Stimulated activated naive CD4-positive, alpha-beta T cell treated with Interleukin-2 at 50 U/mL for 16 hours (primary cell): Measurements from ENCODE around the gene CTSL.
"Not testable (repeated sequence)": the region's sequence is repeated elsewhere in the genome, so short reads cannot be mapped to it uniquely, and the experiment has no call there.

Experiments
- DNase-seq: peaks from one replicate; lab custom pipeline; 2025; lab: John Stamatoyannopoulos, UW

CTSL gene

GRCh38 chr9:87759980-87760379, 34.1 kb downstream of the CTSL start:
- DNase-seq = not testable (repeated sequence)

DNA sequence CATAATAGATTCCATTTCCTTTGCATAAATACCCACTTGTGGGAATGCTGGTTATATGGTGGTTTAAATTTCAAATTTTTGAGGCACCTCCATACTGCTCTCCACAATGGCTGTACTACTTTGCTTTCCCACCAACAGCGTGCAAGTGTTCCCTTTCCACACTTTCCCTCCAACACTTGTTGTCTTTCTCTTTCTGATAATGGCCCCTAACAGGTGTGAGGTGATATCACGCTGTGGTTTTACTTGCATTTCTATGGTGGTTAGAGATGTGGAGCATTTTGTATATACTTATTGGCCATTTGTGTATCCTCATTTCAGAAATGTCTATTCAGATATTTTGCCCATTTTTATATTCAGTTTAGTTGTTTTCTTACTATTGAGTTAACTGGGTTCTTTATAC, 34.6 kb downstream of the CTSL start:
- no peak for DNase-seq

- DNase-seq = no peak
Observed at GRCh38 chr9:87763286-87763685, 37.4 kb downstream of the CTSL start.

- no peak for DNase-seq
Observed at GRCh38 chr9:87765521-87765920, 39.6 kb downstream of the CTSL start.

DNA sequence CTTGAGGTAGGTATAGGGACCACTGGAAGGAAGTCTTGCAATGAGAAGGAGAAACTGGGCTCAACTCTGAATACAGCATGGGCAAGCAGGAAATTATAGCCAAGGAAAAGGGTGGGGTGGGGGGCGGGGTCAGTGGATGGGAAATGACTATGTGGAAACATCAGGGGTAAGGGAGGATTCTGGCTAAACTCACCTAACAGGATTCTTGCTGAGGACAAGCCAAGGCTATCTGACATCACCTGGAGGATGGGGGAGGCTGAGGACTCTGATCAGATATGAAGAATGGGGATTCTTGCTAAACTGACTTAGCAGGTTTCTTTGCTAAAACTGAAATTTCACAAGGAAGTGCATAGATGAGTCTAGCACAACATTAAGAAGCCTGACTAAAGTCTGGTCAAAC, 40.8 kb downstream of the CTSL start:
- no peak for DNase-seq

DNA sequence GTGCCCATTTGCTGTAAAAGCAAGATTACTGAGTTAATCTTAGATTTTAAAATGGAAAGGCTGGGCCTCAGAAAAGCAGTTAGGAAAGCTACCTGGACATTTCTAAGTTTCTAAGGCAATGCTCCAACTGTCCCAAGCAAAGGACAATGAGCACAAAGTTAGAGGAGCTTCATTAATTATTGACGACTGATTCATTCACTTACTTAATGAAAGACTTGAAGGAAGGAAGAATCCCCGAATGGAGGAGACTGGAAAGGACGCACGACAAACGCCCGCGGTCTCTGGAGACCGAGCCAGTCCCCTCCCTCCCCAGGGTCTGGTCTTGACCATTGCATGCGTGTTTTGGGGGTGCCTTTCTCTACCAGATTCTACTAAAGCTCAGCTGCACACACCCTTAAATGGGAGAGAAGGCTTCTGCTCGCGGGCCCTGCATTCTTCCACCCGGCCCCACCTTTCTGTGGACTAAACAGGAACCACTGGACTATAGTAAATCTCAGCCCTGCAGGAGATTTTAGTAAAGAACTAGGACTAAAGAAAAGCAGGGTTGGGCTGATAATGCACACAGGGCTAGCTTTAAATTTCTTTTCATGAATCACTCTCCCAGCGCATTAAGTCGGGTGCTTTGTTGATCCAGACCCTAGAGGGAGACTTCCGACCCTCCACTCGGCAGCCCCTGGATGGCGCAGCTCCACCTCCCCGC, 44.8 kb downstream of the CTSL start:
- no peak for DNase-seq

DNA sequence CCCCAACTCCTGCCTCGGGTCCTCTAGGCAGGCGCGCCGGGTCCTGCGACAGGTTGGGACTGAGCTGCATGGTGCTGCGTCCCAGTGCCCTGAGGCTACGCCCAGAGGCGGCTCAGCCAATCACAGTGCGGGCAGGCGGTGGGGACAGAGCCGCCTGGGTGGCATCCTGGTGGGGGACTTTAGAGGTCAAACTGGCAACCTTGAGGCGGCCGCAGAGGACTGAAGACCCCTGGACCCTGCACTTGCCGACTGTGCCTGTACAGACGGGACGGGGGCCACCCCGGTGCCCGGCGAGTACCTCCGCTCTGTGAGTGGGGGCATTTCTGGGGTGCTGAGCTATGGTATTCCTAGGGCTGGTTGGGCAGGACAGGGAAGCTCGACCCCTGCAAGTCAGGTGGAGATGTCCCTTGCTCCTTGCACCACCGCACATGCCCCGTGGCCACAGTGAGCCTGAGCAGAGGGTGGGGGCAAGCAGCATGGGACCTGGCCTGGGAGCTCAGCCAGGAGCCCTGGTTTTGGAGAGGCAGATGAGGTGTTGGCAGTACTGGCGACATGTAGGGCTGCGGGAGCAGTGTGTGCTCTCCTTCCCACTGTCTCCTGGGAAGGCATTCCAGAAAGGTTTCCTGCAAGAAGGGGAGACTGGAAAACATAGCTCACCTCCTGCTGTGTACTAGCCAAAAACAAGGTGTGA, 45.5 kb downstream of the CTSL start:
- DNase-seq = no peak

- no peak for DNase-seq
Observed at GRCh38 chr9:87776481-87777379, 50.8 kb downstream of the CTSL start.

DNA sequence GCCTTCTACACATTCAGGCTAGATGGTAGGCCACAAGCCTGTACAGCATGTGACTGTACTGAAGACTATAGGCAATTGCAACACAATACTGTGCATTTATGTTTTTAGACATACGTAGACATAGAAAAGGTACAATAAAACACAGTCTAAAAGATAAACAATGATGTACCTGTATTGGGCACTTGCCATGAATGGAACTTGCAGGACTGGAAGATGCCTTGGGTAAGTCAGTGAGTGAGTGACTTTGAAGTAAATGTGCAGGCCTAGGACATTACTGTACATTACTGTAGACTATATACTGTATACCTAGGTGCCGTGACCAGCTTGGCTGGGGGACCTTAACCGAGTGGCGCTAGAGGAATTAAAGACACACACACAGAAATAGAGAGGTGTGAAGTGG, 53.1 kb downstream of the CTSL start:
- no peak for DNase-seq
